Measurements from ENCODE around the gene ERBB4. TPM values are rescaled to one million over a fixed set of nuclear protein-coding genes. Genes with fewer than 3 reads are reported as not detected.
A peak's percentile ranks its signal among the peaks of the same experiment; 100 is the strongest.

Gene ERBB4
- polyA plus RNA-seq, 1 of the 3 experiments (the other 2 are of a cell fraction), result 0.05 TPM

DNA sequence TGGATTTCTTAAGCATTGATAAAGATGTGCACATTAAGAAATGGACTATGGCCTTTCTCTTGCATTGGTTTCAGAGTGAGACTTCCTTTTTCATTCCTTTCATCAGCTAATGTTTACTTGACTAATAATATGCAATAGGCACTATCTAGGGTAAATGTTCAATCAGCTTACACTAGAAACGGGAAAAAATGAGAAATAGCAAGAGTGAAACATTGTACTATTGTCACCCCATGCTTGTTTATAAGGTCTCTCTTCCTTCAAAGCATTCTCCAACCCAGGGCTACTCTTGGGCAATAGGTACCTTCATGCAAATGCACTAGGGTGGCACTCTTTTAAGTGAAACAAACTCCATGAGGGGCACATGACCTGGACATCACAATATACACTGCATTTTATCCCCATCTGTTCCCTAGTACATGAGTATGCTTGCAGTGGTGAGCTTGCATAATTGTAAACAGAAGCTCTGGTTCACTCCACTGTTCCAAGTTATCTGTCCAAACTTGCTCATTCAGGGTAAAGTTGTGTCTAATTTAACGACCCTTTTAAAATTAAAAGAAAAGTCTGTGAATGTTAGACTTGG is 402.3 kb downstream of the ERBB4 start (continued):
- TF ChIP-seq, protein P1, sequence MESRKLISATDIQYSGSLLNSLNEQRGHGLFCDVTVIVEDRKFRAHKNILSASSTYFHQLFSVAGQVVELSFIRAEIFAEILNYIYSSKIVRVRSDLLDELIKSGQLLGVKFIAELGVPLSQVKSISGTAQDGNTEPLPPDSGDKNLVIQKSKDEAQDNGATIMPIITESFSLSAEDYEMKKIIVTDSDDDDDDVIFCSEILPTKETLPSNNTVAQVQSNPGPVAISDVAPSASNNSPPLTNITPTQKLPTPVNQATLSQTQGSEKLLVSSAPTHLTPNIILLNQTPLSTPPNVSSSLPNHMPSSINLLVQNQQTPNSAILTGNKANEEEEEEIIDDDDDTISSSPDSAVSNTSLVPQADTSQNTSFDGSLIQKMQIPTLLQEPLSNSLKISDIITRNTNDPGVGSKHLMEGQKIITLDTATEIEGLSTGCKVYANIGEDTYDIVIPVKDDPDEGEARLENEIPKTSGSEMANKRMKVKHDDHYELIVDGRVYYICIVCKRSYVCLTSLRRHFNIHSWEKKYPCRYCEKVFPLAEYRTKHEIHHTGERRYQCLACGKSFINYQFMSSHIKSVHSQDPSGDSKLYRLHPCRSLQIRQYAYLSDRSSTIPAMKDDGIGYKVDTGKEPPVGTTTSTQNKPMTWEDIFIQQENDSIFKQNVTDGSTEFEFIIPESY (IDR thresholded peaks at IDR 0.05; ENCODE audit: borderline replicate concordance, low read depth), result no peak
- no peak for TF ChIP-seq NRF1 (IDR thresholded peaks at IDR 0.05; ENCODE audit: low read depth, low read length)

DNA sequence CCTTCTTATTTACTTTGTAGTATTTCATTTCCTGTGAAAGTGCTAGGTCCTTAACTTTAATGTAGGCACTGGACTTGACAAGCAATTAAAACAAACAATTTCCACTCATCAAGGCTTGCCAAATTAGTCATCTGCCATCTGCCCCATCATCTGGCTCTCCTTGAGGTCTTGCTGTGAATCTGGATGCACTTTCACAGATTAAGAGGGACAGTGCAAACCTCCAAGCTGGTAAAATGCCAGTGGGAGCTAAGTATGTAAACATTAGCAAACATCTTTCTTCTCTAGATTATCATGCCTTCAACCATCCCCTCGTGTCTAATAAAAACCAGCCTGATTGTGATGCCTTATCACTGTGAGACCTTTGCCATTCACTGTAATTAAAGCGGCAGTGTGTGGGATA is 402.9 kb downstream of the ERBB4 start:
- DNase-seq, result no peak
- peaks cover 0 to 2% of the 10 kb centered on the region in 2 experiments; a peak in 2 of 4 replicates for H3K4me1 ChIP-seq (ENCODE audit: control insufficient read depth in 1 of 2, insufficient read depth in 2 of 2, low read depth in 1 of 2, low read length in 1 of 2)
- H3K79me2 ChIP-seq (ENCODE audit: insufficient read depth), result no peaks in the 10 kb centered on the region
- H4K20me1 ChIP-seq (ENCODE audit: insufficient read depth), result no peaks in the 10 kb centered on the region
- H3K36me3 ChIP-seq (replicated peaks in 1 of 2; ENCODE audit: control insufficient read depth in 1 of 2, insufficient read depth in 2 of 2, low read length in 1 of 2), result no peaks in the 10 kb centered on the region
- H3K9me3 ChIP-seq, result no peaks in the 10 kb centered on the region; the same call in 1 of the 2 replicates
- ChIA-PET POLR2A (no interaction called here), CTCF (no interaction called here)
- no peak overlapping the region for H3K9ac ChIP-seq
- no peak for TF ChIP-seq JUND (IDR thresholded peaks at IDR 0.05)
- TF ChIP-seq FOXM1 (IDR thresholded peaks at IDR 0.05; ENCODE audit: low read depth), result no peak
- peak; percentile 45; the same call in 1 of the 2 replicates for TF ChIP-seq TCF12 (IDR thresholded peaks at IDR 0.05)
- TF ChIP-seq, protein P2, sequence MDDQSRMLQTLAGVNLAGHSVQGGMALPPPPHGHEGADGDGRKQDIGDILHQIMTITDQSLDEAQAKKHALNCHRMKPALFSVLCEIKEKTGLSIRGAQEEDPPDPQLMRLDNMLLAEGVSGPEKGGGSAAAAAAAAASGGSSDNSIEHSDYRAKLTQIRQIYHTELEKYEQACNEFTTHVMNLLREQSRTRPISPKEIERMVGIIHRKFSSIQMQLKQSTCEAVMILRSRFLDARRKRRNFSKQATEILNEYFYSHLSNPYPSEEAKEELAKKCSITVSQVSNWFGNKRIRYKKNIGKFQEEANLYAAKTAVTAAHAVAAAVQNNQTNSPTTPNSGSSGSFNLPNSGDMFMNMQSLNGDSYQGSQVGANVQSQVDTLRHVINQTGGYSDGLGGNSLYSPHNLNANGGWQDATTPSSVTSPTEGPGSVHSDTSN (IDR thresholded peaks at IDR 0.05), result peak; percentile 37; the same call in 1 of the 2 replicates
- WGBS (ENCODE audit: low lambda C conversion rate), result 38% methylated on average over 2 of the region's 2 CpGs
- no peak overlapping the region for H3K4me2 ChIP-seq
- no peaks in the 10 kb centered on the region for H3K27me3 ChIP-seq (ENCODE audit: insufficient read depth)
- H3K4me3 ChIP-seq (ENCODE audit: low read depth in 2 of 2, low read length in 1 of 2), result no peak overlapping the region
- H3F3A ChIP-seq (replicated peaks; ENCODE audit: insufficient read depth), result no peaks in the 10 kb centered on the region
- no peak overlapping the region for H2AFZ ChIP-seq (ENCODE audit: low read depth)
- H3K27ac ChIP-seq (ENCODE audit: low read depth in 2 of 2, low read length in 1 of 2), result no peak overlapping the region
- H3K9me2 ChIP-seq, result no peaks in the 10 kb centered on the region

DNA sequence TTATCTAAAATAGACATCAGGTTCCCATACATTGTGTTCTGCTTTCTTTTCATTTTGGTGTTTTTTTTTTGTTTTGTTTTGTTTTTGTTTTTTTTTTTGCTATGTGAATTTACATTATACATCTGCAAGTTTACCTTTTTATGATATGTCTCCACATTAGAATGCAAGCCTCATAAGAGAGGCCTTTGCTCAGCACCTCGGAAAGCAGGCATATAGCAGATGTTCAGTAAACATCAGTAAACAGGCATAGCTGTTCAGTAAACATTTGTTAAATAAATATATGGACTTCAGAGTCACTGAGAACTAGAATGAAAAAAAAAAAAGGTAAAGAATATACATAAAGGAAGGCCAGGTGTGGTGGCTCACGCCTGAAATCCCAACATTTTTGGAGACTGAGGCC is 405.3 kb downstream of the ERBB4 start:
- no peaks in the 10 kb centered on the region for H3K27me3 ChIP-seq (ENCODE audit: insufficient read depth)
- no peak overlapping the region for H3K4me2 ChIP-seq
- ChIA-PET POLR2A (no interaction called here), CTCF (no interaction called here)
- no peaks in the 10 kb centered on the region for H3K79me2 ChIP-seq (ENCODE audit: insufficient read depth)
- no peak overlapping the region for H3K27ac ChIP-seq (ENCODE audit: low read depth in 2 of 2, low read length in 1 of 2)
- DNase-seq, result no peak
- no peaks in the 10 kb centered on the region for H3F3A ChIP-seq (replicated peaks; ENCODE audit: insufficient read depth)
- no peak overlapping the region for H2AFZ ChIP-seq (ENCODE audit: low read depth)
- 68% methylated on average over 2 of the region's 2 CpGs for WGBS (ENCODE audit: low lambda C conversion rate)
- H3K9me2 ChIP-seq, result no peaks in the 10 kb centered on the region
- H3K9me3 ChIP-seq, result no peaks in the 10 kb centered on the region; the same call in 1 of the 2 replicates
- no peaks in the 10 kb centered on the region for H4K20me1 ChIP-seq (ENCODE audit: insufficient read depth)
- no peak overlapping the region for H3K4me3 ChIP-seq (ENCODE audit: low read depth in 2 of 2, low read length in 1 of 2)
- H3K4me1 ChIP-seq (ENCODE audit: control insufficient read depth in 1 of 2, insufficient read depth in 2 of 2, low read depth in 1 of 2, low read length in 1 of 2), result peaks cover 0 to 2% of the 10 kb centered on the region in 2 experiments; a peak in 2 of 4 replicates
- TF ChIP-seq RFX5 (IDR thresholded peaks at IDR 0.05; ENCODE audit: low read length) (no peak), SMC3 (IDR thresholded peaks at IDR 0.05; ENCODE audit: low read depth, low read length) (no peak), GATA2 (CRISPR knock-in tag; IDR thresholded peaks at IDR 0.05) (no peak), GABPA (IDR thresholded peaks at IDR 0.05; ENCODE audit: low read depth) (no peak), RAD21 (IDR thresholded peaks at IDR 0.05; ENCODE audit: low read length) (no peak), ELF1 (IDR thresholded peaks at IDR 0.05) (no peak), MXI1 (IDR thresholded peaks at IDR 0.05; ENCODE audit: low read depth, low read length) (no peak), NRF1 (IDR thresholded peaks at IDR 0.05; ENCODE audit: low read depth, low read length) (no peak), TCF12 (IDR thresholded peaks at IDR 0.05) (no peak), FOXM1 (IDR thresholded peaks at IDR 0.05; ENCODE audit: low read depth) (no peak), MEF2A (IDR thresholded peaks at IDR 0.05; ENCODE audit: borderline replicate concordance, low read depth) (no peak)
- TF ChIP-seq, protein P3, sequence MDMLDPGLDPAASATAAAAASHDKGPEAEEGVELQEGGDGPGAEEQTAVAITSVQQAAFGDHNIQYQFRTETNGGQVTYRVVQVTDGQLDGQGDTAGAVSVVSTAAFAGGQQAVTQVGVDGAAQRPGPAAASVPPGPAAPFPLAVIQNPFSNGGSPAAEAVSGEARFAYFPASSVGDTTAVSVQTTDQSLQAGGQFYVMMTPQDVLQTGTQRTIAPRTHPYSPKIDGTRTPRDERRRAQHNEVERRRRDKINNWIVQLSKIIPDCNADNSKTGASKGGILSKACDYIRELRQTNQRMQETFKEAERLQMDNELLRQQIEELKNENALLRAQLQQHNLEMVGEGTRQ (IDR thresholded peaks at IDR 0.05; ENCODE audit: borderline replicate concordance, low read depth, low read length), result no peak
- TF ChIP-seq, protein P4, sequence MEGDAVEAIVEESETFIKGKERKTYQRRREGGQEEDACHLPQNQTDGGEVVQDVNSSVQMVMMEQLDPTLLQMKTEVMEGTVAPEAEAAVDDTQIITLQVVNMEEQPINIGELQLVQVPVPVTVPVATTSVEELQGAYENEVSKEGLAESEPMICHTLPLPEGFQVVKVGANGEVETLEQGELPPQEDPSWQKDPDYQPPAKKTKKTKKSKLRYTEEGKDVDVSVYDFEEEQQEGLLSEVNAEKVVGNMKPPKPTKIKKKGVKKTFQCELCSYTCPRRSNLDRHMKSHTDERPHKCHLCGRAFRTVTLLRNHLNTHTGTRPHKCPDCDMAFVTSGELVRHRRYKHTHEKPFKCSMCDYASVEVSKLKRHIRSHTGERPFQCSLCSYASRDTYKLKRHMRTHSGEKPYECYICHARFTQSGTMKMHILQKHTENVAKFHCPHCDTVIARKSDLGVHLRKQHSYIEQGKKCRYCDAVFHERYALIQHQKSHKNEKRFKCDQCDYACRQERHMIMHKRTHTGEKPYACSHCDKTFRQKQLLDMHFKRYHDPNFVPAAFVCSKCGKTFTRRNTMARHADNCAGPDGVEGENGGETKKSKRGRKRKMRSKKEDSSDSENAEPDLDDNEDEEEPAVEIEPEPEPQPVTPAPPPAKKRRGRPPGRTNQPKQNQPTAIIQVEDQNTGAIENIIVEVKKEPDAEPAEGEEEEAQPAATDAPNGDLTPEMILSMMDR (IDR thresholded peaks at IDR 0.05), result no peak
- TF ChIP-seq, protein P1 (IDR thresholded peaks at IDR 0.05; ENCODE audit: borderline replicate concordance, low read depth), result no peak
- H3K36me3 ChIP-seq (replicated peaks in 1 of 2; ENCODE audit: control insufficient read depth in 1 of 2, insufficient read depth in 2 of 2, low read length in 1 of 2), result no peaks in the 10 kb centered on the region
- H3K9ac ChIP-seq, result no peak overlapping the region

Measured in SK-N-SH (cell line).